HG03045 (cell line): Measurements from ENCODE around the gene SEMA3F.

ENCODE experiments used
- ATAC-seq: cut with Tn5 transposase; IDR thresholded peaks from one replicate; pipeline ENCODE4 v1.9.1; 2021; ENCODE audit warnings: mild to moderate bottlenecking, moderate library complexity; ENCODE audit not compliant: unreplicated experiment

Gene SEMA3F

DNA sequence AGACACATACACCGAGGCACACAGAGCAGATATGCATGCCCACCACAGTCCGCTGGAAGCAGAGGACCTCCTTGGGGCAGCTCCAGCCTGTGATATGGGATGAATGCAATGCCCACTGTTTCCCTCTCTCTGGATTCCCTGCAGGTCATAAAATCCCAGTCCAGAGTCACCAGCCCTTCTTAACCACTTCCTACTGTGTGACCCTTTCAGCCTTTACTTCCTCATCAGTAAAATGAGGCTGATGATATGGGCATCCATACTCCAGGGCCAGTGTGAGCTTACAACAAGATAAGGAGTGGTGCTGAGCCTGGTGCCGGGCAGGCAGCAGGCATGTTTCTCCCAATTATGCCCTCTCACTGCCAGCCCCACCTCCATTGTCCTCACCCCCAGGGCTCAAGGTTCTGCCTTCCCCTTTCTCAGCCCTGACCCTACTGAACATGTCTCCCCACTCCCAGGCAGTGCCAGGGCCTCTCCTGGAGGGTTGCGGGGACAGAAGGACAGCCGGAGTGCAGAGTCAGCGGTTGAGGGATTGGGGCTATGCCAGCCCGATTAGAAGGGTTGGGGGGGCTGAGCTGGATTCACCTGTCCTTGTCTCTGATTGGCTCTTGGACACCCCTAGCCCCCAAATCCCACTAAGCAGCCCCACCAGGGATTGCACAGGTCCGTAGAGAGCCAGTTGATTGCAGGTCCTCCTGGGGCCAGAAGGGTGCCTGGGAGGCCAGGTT is 36.0 kb downstream of the SEMA3F start, which contains the start of gene GNAT1:
Gene GNAT1, plus strand, starts transcription at position 675 of the 725 bp plus-strand sequence. CDS start 116 bp downstream, outside the sequence.
- no peak for ATAC-seq

DNA sequence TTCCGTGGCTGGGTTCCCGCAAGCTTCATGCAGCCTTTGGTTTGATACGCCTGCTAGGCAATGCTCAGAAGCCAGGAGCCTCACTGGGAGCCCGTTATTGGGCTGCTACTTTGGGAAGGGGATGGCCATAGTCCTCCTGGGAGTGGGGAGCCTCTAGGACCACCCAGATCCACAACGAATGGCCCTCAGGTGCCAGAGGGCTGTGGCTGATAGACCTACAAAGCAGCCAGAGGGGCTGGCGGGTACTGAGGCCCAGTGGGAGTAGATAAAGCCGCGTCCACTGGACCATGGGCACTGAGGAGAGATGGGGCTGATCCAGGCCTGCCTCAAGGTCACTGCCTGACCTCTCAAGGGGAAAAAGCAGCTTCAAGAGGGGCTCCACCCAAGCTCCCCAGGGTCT is 37.0 kb downstream of the SEMA3F start:
- no peak for ATAC-seq

DNA sequence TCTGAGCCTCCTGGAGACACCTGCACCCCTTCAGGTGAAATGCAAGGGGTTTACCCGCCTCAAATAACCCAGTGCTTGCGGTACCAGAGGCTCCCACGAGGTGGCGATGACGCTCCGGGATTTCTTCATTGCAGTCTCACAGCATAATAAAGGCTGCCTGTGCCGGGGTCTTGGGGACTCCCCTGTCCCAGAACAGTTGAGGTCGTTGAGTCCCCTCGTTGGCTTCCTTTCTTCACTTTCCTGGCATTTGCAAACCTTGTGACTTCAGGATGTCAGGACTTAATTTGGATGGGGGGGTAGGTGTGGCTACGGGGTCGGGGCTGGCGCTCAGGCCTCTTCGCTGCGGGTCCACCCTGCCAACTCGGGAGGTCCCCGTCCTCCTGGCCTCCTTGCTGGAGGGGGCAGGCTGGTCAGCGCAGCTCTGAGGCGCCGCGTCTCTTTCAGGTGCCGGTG is 37.6 kb downstream of the SEMA3F start:
- ATAC-seq: no peak

DNA sequence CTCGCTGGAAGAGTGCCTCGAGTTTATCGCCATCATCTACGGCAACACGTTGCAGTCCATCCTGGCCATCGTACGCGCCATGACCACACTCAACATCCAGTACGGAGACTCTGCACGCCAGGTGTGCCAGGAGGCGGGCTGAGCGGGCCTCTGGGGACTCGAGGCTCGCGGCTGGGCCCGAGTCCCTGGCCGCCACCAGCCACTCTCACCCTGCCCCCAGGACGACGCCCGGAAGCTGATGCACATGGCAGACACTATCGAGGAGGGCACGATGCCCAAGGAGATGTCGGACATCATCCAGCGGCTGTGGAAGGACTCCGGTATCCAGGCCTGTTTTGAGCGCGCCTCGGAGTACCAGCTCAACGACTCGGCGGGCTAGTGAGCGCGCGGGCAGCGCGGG is 38.2 kb downstream of the SEMA3F start:
- no peak for ATAC-seq

DNA sequence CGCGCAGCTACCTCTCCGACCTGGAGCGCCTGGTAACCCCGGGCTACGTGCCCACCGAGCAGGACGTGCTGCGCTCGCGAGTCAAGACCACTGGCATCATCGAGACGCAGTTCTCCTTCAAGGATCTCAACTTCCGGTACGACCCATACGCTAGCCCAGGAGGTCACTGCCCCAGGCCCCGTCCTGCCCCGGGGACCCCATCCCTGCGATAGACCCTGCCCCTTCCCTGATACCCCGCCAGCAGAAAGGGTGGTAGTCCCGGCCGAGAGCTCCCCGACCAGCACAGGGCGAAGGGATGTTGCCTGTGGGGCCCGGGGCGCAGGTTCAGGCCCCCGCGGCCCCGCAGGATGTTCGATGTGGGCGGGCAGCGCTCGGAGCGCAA is 38.6 kb downstream of the SEMA3F start:
- no peak for ATAC-seq

DNA sequence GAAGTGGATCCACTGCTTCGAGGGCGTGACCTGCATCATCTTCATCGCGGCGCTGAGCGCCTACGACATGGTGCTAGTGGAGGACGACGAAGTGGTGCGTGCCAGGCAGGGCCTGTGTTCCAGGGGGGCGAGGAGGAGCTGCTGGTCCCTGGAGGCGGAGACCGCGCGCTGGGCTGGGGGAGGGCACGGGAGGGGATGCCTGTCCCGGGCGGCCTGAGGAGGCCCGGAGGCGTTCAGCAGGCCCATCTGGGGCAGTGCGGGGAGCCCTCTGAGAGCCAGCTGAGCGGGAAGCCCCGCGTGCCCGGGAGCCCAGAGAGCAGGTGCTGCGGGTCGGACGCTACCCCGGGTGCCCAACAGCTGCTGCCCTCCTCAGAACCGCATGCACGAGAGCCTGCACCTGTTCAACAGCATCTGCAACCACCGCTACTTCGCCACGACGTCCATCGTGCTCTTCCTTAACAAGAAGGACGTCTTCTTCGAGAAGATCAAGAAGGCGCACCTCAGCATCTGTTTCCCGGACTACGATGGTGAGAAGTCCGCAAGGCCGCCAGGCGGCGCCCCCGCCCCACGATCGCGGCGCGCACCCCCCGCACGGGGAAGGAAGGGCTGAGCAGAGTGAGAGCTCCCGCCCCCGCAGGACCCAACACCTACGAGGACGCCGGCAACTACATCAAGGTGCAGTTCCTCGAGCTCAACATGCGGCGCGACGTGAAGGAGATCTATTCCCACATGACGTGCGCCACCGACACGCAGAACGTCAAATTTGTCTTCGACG is 39.2 kb downstream of the SEMA3F start:
- no peak for ATAC-seq

DNA sequence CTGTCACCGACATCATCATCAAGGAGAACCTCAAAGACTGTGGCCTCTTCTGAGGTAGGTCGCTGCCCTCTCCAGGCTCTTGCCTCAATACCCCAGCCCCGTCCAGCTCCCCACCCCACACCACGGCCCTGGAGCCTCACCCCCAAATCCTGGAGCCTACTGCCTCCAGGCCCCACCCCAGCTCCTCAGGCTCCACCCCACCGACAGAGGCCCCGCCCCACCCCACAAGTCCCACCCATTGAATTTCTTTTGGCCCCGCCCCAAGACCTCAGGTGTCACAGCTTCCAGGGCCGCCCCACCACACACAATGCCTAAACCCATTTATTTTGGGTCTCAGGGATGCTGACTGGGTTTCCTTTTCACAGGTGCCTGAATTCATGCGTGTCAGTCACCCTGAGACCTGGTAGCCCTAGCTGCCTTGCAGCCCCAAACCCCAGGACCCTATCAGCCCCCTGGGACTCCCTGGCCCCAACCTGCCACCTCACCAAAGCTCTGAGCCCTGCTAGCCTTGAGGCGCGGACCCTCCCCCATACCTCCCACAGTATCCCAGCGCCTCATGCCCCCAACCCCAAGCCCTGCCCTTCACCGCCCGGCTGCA is 39.9 kb downstream of the SEMA3F start:
- ATAC-seq: no peak

DNA sequence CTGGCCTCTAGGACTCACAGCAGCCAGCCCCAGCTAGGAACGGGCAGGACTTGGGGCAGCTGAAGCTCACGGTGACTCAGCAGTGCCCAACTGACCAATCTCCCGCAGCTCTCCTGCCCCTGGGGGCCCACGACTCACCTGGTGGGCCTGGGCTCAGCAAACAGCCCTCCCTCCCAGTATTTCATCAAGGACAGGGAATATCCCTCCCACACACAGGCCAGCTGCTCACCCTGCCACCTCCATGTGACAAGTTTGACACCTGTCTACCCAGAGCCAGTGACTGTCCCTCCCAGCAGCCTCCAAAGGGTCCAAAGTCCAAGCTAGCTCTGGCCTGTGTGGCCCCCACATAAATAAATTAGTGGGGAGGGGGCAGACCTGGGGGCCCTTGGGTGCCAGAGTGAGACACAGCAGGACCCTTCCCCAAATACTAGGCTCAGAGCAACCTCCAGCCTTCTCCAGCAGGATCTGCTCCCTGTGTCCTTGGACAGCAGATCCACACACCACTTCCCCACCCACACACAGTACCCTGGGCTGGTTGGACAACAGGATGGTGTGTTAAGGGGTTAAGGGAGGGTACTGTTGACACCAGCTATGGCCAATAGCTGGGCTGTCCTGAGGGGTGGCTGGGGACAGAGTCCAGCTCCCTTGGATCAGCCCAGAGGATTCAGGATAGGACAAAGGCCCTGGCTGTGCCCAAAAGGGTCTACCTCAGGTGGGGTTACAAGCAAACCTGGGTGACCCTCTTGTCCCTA is 40.6 kb downstream of the SEMA3F start:
- ATAC-seq: no peak

DNA sequence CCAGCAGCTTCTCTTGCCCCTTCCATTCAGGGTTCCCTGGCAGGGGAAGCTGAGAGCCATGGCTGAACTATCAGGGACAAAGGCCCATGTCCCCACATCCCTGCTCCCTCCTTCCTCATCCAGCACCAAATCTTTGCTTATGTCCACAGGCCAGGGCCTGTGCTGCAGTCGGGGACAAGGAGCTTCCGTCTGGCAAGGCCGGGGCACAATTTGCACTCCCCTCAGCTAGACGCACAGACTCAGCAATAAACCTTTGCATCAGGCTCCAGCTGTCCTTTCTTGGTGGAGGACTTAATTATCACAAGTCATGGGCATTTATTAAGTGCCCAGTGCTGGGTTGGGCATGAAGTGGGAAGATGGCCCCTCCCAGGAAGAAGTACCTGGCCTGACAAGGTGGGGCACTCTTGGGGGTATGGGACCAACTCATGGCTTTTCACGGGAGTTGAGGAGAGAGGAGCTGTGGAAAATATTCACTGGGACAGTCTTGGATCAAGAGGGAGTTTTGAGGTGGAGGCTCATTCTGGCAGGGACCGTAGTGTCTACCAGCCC is 41.2 kb downstream of the SEMA3F start:
- no peak for ATAC-seq

DNA sequence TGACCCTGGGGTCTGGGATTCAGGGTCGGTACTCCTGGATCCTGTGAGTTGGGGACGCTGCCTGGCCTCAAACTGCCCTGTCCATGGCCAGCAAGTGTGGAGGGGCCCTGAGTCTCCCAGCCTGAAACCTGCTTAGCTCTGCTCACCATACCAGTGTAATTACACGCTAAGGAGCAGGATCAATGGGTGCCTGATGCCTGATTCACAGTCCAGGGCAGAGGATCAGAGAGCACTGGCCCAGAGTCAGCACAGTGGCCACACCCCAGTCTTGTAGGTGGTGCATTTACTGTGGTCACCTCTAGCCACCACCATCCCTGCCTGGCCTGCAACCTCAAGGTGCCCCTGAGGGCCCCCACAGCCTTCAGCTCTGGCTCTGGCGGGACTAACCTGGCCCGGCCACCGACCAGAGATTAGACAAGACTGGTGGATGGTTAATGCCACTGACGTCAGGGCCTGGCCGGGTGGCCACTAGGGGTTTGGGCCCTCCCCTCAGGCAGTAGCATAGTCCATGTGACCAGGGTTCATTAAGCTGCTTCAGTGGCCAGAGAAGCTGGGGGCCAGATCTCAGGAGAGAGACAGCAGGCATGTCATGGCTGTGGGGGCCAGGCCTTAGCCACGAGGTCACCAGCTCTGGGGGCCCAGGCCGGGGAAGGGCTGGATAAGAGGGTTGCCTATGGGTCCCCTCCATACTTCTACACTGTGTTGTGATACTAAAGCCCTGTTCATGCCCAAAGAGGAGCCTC is 46.6 kb downstream of the SEMA3F start:
- no peak for ATAC-seq

DNA sequence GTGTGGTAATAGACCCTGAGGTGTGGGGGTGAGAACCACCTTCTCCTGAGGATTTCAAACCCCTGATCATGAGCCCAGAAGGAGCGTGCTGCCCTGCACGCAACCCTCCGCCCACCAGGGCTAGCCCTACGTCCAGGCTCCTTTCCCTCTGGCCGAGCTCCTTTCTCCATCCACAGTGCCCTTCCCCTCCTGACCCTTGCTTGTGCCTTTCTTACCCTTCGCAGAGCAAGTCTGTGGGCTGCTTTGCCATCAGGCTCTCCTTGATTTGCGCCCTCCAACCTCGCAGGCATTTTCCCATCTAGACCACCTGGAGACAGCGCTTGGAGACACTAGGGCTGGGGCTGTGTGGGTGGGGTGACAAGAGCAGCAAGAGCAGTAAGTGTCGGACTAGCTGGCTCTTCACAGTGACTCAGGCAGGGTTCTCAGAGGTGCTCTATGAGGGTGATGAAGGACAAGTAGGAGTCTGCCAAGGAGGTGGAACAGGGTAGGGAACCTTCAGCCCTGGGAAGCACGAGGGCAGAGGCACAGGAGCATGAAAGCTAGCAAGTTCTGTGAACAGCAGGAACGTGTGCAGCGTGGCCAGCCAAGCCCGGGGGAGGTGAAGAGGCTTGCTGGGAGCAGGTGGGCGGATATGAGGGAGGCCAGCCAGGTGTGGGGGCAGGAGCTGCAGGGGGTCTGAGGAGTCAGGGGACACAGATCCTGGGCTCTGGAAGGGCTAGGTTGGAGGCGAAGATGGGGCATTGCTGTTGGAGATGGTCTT is 47.4 kb downstream of the SEMA3F start:
- no peak for ATAC-seq

DNA sequence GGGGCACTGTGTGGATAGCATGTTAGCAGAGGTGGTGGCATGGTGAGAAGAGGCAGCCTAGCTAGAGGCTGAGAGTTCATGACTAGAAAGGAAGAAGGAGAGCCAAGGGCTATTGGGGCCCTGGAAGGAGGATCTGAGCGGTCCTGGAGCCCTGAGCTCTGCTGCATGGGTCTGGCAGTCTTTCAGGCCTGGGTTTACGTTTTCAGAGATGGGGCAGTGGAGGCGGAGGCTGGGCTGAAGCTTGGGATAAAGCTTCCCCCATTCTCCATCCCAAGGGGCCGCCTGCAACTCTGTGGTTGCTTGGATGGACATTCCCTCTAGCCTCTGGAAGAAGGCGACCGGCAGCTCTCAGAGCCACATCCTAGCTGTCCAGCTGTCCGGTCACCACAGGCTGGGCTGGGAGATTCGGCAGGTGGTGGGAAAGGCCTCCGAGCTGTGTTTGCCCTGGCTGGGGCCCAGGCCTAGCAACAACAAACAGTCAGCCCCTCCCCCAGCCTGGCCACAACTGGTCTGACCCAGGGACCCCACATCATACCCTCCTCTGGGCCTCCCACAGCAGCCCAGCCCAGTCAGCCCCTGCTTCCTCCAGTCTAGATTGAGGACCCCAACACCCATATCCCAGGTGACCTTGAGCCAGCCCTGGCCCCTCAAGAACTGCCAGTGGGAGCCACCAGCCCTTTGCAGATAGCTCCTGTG is 48.1 kb downstream of the SEMA3F start:
- no peak for ATAC-seq

DNA sequence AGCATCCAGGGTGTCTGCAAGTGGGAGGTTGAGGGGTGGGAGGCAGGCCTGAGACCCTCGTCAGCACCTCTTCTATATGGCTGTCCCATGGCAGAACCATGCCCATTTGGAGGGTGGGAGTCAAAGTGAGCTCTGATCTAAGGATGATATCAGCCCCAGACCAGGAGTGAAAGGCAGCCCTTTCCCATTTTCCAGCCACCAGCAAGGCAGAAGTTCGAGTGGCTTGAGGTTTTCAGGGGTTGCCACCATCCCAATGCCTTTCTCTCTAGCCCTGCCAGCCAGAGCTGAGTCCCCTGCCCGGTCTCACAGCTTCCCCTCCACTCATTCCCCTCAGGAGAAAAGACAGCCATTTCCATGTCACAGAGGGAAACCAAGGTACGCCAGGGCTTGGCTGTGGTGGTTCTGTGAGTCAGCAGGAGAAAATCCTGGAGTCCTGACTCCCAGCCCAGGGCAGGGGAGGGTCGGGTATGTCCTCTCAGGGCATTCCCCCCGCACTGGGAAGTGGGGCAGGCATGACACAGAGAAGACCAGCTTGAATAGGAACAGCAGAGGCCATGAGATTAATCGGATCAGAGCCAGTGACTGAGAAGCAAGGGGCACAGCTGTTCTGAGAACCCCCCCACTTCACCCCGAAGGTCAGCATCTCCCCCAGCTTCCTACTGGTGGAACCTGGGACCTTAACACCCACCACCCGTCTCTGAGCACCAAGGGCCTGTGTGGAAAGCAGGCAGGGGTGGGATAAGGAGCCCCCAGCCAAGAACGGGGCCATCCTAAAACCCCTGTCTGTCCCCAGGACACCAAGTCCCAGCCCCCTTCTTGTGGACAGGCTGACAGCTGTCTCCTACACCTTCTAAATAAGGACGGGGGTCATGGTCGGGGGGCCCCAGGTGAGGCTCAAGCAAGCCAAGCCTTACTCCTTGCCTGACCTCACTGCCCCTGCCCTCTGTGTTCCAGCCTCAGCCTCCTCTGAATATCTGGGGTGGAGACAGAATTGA is 49.0 kb downstream of the SEMA3F start:
- ATAC-seq: no peak

DNA sequence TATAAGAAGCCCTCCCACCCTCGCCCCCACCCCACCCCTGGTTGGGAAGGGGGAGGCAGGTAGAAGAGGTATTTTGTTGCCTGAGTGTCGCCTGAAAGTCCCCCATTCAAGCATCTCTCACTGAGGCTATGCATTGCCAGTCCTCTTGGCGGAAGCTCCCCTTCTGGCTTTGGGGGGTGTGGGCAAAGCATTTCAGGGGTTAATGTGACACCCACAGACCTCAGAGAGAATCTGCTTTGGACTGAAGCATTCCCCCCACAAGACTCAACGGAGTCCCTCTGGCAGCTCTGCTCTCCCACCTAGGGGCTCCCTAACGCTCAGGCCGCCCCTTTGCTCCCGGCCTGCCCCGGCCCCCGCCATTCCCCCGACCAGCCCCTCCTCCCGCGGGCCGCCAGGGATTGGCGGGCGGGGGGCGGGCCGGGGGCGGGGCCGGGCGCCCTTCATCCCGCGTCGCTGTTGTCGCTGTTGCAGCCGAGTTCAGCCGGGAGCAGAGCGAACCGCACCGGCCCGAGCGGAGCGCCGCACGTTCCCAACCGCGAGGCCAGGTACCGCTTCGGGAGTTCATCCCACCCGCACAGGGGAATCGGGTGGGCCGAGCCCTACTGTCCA is 49.8 kb downstream of the SEMA3F start, which contains the start of gene SLC38A3:
Gene SLC38A3, plus strand, starts transcription at position 468 of the 609 bp plus-strand sequence. CDS start 8,929 bp downstream, outside the sequence.
- no peak for ATAC-seq

DNA sequence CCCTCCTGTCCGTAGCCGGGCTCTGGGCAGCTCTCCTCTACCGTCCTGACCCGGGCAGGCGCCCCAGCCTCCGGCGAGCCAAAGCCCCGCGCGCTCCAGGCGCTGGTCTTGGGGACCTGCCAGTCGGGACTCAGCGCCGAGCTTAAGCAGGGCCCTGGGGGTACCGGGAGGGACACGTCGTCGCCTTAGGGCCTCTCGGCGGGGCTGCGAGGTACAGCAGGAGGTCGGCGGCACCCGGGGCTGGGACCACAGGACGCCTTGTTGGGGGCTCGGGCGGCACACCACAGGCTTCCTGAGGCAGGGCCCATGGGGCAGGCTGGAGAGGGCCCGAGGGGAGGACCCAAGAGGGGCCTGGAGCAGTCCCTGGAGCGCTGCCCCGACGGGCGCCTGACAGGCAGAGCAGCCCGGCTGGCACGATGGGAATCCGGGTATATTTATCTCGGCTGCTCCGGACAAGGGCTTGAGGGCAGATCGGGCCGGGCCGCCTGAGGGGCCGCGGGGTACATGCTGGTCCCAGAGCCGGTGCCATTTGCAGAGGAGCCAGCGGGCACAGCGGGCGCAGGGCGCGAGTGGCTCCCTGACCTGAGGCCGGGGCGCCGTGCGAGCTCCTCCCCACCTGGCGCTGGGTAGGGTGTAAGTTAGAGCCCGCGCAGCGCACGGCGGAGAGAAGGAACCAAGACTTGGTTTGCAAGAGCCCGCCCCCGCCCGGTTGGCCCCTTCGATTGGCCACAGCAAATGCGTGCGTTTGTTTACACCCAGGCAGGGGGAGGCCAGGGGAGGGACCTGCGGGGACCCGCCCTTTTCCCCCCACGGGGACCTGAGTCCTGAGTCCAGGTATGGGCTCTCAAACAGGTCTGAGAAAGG is 50.5 kb downstream of the SEMA3F start:
- no peak for ATAC-seq
